Umbilical cord (tissue), 2 donors: ENCODE data around the gene QPCT. TPM values are rescaled to one million over a fixed set of nuclear protein-coding genes. Genes with fewer than 3 reads are reported as not detected.
"Not testable (repeated sequence)": the region's sequence is repeated elsewhere in the genome, so short reads cannot be mapped to it uniquely, and the experiment has no call there.

Experiments used
- DNase-seq: peaks from one replicate; pipeline ENCODE4 v3.0.0-alpha.2; 2015; ENCODE audit warnings: low spot score
- total RNA-seq: library from RNA; depleted of rRNA; stranded (reverse); fragments of >200 nt; gene quantifications from one replicate; pipeline ENCODE4 v1.2.3, GENCODE V29; 2014; ENCODE audit warnings: low replicate concordance; ENCODE audit not compliant: insufficient read depth

Gene QPCT
- total RNA-seq: 37.6 TPM

DNA sequence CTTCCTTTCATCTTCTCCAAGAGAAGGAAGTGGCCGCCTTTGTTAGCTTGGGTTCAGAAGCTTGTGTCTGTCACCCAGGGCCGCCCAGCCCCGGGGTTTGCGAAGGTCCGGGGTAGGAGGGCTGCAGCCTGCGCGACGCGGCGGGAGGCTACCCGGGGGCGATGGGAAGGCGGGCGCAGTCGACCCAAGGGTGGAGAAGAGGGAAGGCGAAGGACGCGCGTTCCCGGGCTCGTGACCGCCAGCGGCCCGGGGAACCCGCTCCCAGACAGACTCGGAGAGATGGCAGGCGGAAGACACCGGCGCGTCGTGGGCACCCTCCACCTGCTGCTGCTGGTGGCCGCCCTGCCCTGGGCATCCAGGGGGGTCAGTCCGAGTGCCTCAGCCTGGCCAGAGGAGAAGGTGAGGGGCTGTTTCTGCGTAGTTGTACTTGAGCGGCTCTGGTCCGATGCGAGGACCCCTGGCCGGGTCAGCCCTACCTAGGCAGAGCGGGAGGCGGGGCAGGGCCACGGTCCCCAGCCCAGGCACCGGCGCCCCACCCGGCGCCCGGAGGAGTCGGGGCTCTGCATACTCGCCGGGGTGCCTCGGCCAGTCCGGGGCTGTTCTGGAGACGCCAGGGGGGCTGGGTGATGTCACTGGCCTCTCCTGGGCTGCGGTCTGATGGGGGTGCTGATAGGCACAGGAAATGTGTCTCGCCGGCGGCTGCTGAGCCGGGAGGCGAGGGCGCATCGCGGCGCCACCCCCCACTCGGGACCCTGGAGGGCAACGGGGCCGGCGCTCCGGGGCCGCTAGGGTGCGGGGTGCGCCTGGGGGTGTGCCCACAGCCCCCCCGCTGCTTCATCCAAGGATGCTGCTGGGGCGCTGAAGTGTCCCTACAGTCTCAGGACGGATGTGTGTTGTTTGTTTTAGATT, at the start of gene QPCT:
QPCT (plus strand) TSS at position 178 of the 909 bp plus-strand sequence; CDS start at position 280, 102 bp downstream.
- peak; percentile 49 for DNase-seq

DNA sequence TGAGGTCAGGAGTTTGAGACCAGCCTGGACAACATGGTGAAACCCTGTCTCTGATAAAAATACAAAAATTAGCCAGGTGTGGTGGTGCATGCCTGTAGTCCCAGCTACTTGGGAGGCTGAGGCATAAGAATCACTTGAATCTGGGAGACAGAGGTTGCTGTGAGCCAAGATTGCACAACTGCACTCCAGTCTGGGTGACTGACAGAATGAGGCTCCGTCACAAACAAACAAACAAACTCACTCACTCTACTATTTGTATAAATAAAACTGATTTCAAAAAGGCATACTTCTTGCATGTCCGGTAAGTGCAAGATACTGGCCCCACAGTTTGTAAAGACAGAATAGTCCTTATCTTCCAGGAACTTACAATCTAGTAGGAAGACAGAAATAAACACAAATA, 49.6 kb upstream of the QPCT start:
- DNase-seq: not testable (repeated sequence)

- DNase-seq: no peak
Observed at GRCh38 chr2:37295469-37296073, 48.9 kb upstream of the QPCT start.

GRCh38 chr2:37297632-37298031, 46.8 kb upstream of the QPCT start:
- no peak for DNase-seq

GRCh38 chr2:37300146-37300545, 44.3 kb upstream of the QPCT start:
- DNase-seq: no peak

DNA sequence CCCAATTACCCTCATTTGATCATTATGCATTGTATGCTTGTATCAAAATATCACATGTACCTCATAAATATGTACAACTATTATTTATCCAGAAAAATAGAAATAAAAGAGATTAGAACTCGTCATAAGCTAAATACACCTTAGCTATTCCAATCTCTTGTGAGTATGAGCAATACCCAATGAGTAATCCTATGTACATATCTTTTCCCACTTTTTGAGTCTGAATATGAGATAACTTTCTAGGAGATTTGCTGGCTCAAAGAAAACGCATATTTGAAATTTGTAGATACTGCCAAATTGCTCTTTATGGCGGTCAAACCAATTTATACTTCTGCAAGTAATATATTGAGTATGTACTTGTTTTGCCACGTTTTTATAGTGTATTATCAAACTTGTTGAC, 43.9 kb upstream of the QPCT start:
- no peak for DNase-seq

DNA sequence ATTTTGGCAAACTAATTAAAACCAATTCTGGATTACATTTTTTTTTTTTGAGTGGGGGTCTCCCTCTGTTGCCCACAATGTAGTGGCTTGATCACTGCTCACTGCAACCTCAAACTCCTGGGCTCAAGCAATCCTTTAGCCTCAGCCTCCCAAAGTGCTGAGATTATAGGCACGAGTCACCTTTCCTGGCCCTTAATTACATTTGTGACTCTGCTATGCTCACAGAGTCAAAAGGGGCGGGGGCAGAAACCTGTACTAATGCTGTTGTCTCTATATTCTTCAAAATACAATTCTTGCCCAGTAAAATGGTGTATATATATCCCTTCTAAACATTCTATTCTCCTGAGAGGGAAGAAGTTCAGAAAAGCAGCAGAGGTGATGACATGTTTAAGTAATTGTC, 43.0 kb upstream of the QPCT start:
- no peak for DNase-seq

DNA sequence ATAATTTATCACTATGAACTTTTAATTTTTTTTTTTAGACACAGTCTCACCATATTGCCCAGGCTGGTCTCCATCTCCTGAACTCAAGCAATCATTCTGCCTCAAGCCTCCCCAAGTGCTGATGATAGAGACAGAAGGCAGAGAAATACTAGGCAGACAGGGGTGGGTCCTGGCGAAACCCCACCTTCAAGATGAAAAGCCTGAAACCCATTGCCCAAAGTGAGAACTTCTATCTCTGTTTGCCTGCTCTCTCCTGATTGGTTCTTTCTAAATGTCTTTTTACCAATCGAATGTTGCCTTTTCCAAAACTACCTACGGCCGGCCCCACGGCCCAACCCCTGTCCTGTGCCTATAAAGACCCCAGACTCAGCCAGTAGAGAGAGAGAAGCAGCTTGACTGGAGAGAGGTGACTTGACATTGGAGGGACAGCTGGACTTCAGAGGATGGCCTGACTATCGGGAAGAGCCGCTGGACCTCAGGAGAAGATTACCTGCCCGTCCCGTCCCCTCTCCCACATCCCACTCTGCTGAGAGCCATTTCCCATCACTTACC, 41.7 kb upstream of the QPCT start:
- no peak for DNase-seq

- no peak for DNase-seq
Observed at GRCh38 chr2:37306024-37306423, 38.4 kb upstream of the QPCT start.

DNA sequence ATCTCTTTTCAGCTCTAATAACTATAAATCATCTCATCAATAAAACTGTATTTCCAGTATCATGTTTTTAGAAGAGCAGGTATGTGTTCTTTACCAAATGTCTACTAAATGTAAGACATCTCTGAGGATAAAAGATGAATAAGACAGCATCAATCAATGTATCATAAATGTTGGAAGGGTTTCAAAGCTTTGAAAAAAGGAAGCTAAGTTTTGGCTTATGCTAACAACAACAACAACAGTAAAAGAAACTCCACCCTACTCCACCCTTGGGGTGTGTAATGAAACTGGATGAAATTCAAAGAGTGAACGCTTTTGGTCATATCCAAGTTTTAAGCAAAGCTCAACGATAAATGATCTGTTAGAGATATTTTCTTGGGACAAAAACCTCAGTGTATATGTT, 36.9 kb upstream of the QPCT start:
- DNase-seq: no peak

DNA sequence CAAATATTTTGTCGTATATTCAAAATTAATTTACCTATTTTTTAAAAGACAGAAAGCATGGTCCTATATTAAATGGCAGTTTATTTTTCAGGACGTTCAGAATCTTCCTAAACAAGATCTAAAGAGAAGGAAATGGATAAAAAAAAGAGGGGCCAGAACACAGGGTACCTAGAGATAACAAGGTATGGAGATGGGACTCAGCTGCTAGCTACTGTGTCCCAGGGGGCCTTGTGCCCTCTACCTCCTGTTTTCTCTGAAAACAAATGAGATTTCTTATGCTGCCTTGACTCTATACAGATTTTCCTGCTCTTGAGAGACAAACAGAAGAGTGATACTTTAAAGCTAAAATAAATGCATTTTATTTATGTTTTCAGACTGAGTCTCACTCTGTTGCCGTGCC, 29.1 kb upstream of the QPCT start:
- no peak for DNase-seq

- DNase-seq: no peak
Observed at GRCh38 chr2:37316181-37316580, 28.2 kb upstream of the QPCT start.

GRCh38 chr2:37317746-37318145, 26.7 kb upstream of the QPCT start:
- no peak for DNase-seq

DNA sequence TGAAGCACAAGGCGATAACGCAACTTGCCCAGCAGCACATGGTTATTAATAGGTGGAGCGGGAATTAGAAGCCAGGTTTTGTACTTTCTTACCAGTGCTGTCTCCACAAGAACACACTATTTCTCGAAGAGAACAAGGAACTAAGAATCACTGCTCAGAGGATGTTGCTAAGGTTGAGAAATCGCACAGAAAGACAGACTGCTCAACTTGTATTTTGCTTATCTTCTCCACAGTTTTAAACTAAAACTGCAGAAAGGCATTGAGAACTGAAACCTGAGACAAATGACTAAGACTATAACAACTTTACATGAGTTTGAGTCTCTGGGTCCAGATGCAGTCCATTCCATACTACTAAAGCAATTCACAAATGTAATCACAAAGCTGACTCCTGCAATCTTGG, 26.0 kb upstream of the QPCT start:
- peak; percentile 85 for DNase-seq

DNA sequence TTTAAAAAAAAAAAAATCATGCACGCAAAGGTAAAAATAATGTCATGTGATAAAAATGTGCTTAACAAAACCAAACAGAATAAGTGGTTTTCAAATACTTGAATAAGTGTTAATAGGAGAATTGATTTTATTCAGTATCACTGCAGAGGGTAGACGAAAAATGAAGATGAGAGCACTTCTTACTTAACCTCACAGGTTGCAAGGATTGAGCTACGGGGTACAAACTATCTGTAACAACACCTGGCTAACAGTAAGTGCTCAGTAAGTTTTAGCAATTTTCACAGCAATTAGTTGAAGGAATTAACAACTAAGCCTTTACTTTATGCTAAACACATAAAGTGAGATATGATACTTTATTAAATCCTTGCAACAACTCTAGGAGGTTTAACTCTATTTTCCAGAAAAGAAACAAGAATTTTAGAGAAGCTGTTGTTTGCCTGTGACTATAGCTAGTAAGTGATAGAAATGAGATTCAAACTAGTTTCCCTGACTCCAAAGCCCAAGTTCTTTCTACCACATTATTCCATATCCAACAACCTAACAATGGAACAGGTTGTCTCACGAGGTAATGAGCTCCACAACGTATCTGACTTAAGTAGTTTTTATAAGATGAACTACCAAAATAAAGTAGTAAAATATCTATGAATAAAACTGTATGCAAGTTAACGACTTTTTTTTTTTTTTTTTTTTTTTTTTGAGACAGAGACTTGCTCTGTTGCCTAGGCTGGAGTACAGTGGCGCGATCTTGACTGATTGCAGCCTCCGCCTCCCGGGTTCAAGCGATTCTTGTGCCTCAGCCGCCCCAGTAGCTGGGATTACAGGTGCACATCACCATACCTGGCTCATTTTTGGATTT, 24.4 kb upstream of the QPCT start:
- DNase-seq: no peak

DNA sequence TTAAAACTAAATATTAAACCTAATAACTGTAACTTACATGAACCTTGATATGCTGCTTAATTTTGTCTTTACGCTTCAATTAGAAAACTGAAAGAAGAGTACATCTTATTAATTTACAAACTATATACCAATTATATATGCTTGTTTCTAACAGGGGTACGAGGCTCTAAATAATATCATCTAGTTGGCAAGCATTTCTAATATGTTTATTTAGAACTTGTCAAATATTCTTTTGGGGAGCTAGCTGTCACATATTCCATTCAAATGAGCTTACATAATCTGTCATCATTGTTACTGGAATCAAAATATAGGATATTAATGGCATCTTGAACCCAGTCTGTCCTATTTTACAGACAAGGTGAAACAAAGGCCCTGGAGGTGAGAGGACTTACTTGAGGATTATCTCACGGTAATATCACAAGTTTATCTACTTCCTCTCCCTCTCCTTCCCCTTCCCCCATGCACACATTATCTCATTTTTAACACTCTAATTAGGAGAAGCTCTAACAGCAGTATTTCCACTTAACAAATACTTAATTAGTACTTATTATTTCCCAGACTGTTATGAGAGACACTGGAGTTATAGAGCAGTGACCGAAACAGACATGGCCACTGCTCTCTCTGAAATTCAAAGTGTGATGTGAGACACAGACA, 23.3 kb upstream of the QPCT start:
- DNase-seq: no peak

GRCh38 chr2:37322368-37322767, 22.1 kb upstream of the QPCT start:
- peak; percentile 53 for DNase-seq

GRCh38 chr2:37323176-37323780, 21.2 kb upstream of the QPCT start:
- peak; percentile 28 for DNase-seq

GRCh38 chr2:37323781-37324535, 20.5 kb upstream of the QPCT start:
- peak; percentile 41 for DNase-seq

DNA sequence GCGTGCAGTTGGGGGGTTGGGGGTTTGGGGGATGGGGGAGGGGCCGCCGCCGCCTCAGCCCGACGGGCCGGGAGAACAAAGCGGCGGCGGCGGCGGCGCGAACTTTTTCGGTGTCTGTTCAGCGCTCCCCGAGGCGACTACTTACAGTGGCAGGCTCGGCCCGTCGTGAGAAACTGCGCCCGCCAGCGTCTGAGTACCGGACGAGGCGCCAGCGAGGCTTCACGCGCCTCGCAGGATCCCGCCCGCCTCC, 20.0 kb upstream of the QPCT start:
- DNase-seq: no peak
